ENCODE results near the gene FEM1B. TPM values are rescaled to one million over a fixed set of nuclear protein-coding genes. Genes with fewer than 3 reads are reported as not detected.

The FEM1B gene
- total RNA-seq, 1 experiment from 2014 or later: 47.5 TPM

GRCh38 chr15:68316061-68316804 is 38.7 kb downstream of the FEM1B start:
- no peaks in the 10 kb centered on the region for H3K4me1 ChIP-seq (ENCODE audit: low read length)
- no peak overlapping the region for H3K9ac ChIP-seq (ENCODE audit: low read length)
- H3K9me2 ChIP-seq (replicated peaks; ENCODE audit: insufficient read depth, low read length): no peaks in the 10 kb centered on the region
- H3K27me3 ChIP-seq (ENCODE audit: low read length): no peaks in the 10 kb centered on the region
- H3K27ac ChIP-seq (ENCODE audit: low read length): no peak overlapping the region
- DNase-seq: no peak
- H3K36me3 ChIP-seq (ENCODE audit: insufficient read depth, low read length): no peaks in the 10 kb centered on the region
- H3K4me2 ChIP-seq (ENCODE audit: low read depth, low read length, poor library complexity, severe bottlenecking): no peak overlapping the region
- no peaks in the 10 kb centered on the region for H3K9me3 ChIP-seq (ENCODE audit: low read length)
- H2AFZ ChIP-seq (ENCODE audit: low read length): no peak overlapping the region
- H3K4me3 ChIP-seq (ENCODE audit: low read length): no peak overlapping the region
- peaks cover 4% of the 10 kb centered on the region; the same call in 1 of the 2 replicates for H4K20me1 ChIP-seq (ENCODE audit: insufficient read depth, low read depth, low read length)
- no peaks in the 10 kb centered on the region for H3K79me2 ChIP-seq (ENCODE audit: low read length)

GRCh38 chr15:68317281-68318007 is 39.9 kb downstream of the FEM1B start:
- DNase-seq: no peak
- peaks cover 4% of the 10 kb centered on the region; the same call in 1 of the 2 replicates for H4K20me1 ChIP-seq (ENCODE audit: insufficient read depth, low read depth, low read length)
- H3K4me1 ChIP-seq (ENCODE audit: low read length): no peaks in the 10 kb centered on the region

DNA sequence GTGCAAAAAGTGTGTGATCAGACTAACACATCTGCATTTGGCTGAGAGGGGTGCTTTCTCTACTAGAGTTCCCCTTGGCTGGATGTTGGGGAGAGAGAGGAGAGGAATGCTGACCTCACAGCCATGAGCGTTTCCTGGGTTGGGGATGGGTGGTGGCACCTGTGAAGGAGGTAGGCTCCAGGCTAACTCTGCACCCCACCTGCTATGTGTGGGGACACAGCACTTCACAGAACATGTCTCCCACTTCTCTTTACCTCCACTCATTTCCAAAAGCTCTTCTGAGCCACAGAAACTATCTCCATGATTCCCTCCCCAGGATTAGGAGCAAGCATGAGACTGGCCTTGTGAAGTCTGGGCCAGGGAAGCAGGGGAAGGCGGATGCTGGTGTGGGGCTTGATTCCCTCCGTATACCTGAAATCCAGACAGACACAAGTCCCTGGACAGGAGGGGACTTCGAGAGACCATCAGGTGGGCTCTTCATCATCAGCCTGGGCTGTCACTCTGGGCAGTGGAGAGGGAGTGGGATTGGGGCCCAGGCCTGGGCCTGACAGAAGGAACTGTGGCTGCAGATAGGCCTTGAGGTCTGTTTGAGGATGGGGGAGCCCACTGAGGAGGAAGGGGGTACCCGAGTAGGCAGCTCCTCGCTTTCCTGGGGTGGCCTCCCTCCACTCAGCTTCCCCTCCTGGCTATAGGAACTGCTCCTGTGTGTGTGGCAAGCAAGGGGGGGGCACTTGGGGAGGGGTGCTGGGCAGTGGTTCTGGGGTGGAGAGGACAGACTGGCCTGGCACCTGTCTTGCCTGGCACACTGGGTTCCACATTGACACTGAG is 40.7 kb downstream of the FEM1B start:
- H3K27me3 ChIP-seq (ENCODE audit: low read length): no peaks in the 10 kb centered on the region
- no peak overlapping the region for H3K4me2 ChIP-seq (ENCODE audit: low read depth, low read length, poor library complexity, severe bottlenecking)
- H3K36me3 ChIP-seq (ENCODE audit: insufficient read depth, low read length): no peaks in the 10 kb centered on the region
- no peaks in the 10 kb centered on the region for H3K9me3 ChIP-seq (ENCODE audit: low read length)
- no peak overlapping the region for H3K4me3 ChIP-seq (ENCODE audit: low read length)
- no peaks in the 10 kb centered on the region for H3K9me2 ChIP-seq (replicated peaks; ENCODE audit: insufficient read depth, low read length)
- no peak overlapping the region for H3K27ac ChIP-seq (ENCODE audit: low read length)
- no peak for DNase-seq
- H4K20me1 ChIP-seq (ENCODE audit: insufficient read depth, low read depth, low read length): peaks cover 4% of the 10 kb centered on the region; the same call in 1 of the 2 replicates
- H3K4me1 ChIP-seq (ENCODE audit: low read length): no peaks in the 10 kb centered on the region
- H3K9ac ChIP-seq (ENCODE audit: low read length): no peak overlapping the region
- no peaks in the 10 kb centered on the region for H3K79me2 ChIP-seq (ENCODE audit: low read length)
- H2AFZ ChIP-seq (ENCODE audit: low read length): no peak overlapping the region

More at GRCh38 chr15:68317281-68318007, 39.9 kb downstream of the FEM1B start:
- Histone ChIP-seq H3K9ac (ENCODE audit: low read length) (no peak overlapping the region), H3K27ac (ENCODE audit: low read length) (no peak overlapping the region), H3K79me2 (ENCODE audit: low read length) (no peaks in the 10 kb centered on the region), H3K9me3 (ENCODE audit: low read length) (no peaks in the 10 kb centered on the region), H3K27me3 (ENCODE audit: low read length) (no peaks in the 10 kb centered on the region), H3K9me2 (replicated peaks; ENCODE audit: insufficient read depth, low read length) (no peaks in the 10 kb centered on the region), H3K36me3 (ENCODE audit: insufficient read depth, low read length) (no peaks in the 10 kb centered on the region), H3K4me3 (ENCODE audit: low read length) (no peak overlapping the region), H3K4me2 (ENCODE audit: low read depth, low read length, poor library complexity, severe bottlenecking) (no peak overlapping the region), H2AFZ (ENCODE audit: low read length) (no peak overlapping the region)

GRCh38 chr15:68318931-68319909 is 41.7 kb downstream of the FEM1B start:
- Histone ChIP-seq H3K79me2 (ENCODE audit: low read length) (no peaks in the 10 kb centered on the region), H4K20me1 (ENCODE audit: insufficient read depth, low read depth, low read length) (peaks cover 4% of the 10 kb centered on the region; the same call in 1 of the 2 replicates), H3K9ac (ENCODE audit: low read length) (no peak overlapping the region), H3K4me1 (ENCODE audit: low read length) (no peaks in the 10 kb centered on the region), H3K9me2 (replicated peaks; ENCODE audit: insufficient read depth, low read length) (no peaks in the 10 kb centered on the region), H2AFZ (ENCODE audit: low read length) (no peak overlapping the region), H3K36me3 (ENCODE audit: insufficient read depth, low read length) (no peaks in the 10 kb centered on the region), H3K4me3 (ENCODE audit: low read length) (no peak overlapping the region), H3K9me3 (ENCODE audit: low read length) (no peaks in the 10 kb centered on the region), H3K27me3 (ENCODE audit: low read length) (no peaks in the 10 kb centered on the region), H3K27ac (ENCODE audit: low read length) (no peak overlapping the region), H3K4me2 (ENCODE audit: low read depth, low read length, poor library complexity, severe bottlenecking) (no peak overlapping the region)
- no peak for DNase-seq

DNA sequence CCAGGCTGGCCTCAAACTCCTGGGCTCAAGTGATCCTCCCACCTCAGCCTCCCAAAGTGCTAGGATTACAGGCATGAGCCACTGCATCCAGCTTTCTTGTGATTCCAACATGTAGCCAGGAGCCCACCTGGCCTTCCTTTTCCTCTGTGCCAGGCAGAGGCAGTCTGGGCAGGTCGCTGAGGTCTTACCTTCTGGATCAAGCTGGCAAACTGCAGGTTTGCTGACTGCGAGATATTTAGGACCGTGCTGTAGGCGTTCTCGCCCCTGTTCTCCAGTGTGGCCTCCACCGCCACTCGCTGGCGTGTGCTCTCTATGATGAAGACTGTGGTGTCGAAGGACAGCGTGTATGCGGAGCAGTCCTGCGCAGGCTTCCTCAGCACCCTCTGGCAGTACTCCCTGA is 42.5 kb downstream of the FEM1B start:
- Histone ChIP-seq H3K27me3 (ENCODE audit: low read length) (no peaks in the 10 kb centered on the region), H3K79me2 (ENCODE audit: low read length) (no peaks in the 10 kb centered on the region), H3K9me3 (ENCODE audit: low read length) (no peaks in the 10 kb centered on the region), H3K4me1 (ENCODE audit: low read length) (no peaks in the 10 kb centered on the region), H3K4me2 (ENCODE audit: low read depth, low read length, poor library complexity, severe bottlenecking) (no peak overlapping the region), H3K27ac (ENCODE audit: low read length) (no peak overlapping the region), H3K36me3 (ENCODE audit: insufficient read depth, low read length) (no peaks in the 10 kb centered on the region), H3K4me3 (ENCODE audit: low read length) (no peak overlapping the region), H3K9ac (ENCODE audit: low read length) (no peak overlapping the region), H3K9me2 (replicated peaks; ENCODE audit: insufficient read depth, low read length) (no peaks in the 10 kb centered on the region), H2AFZ (ENCODE audit: low read length) (no peak overlapping the region), H4K20me1 (ENCODE audit: insufficient read depth, low read depth, low read length) (peaks cover 4% of the 10 kb centered on the region; the same call in 1 of the 2 replicates)
- DNase-seq: no peak

GRCh38 chr15:68321229-68321628 is 43.7 kb downstream of the FEM1B start:
- Histone ChIP-seq H4K20me1 (ENCODE audit: insufficient read depth, low read depth, low read length) (no peaks in the 10 kb centered on the region), H3K4me3 (ENCODE audit: low read length) (no peak overlapping the region), H3K27me3 (ENCODE audit: low read length) (no peaks in the 10 kb centered on the region), H3K36me3 (ENCODE audit: insufficient read depth, low read length) (no peaks in the 10 kb centered on the region), H3K79me2 (ENCODE audit: low read length) (no peaks in the 10 kb centered on the region), H3K4me1 (ENCODE audit: low read length) (no peaks in the 10 kb centered on the region), H2AFZ (ENCODE audit: low read length) (no peak overlapping the region), H3K9ac (ENCODE audit: low read length) (no peak overlapping the region), H3K9me3 (ENCODE audit: low read length) (no peaks in the 10 kb centered on the region), H3K9me2 (replicated peaks; ENCODE audit: insufficient read depth, low read length) (no peaks in the 10 kb centered on the region), H3K27ac (ENCODE audit: low read length) (no peak overlapping the region), H3K4me2 (ENCODE audit: low read depth, low read length, poor library complexity, severe bottlenecking) (no peak overlapping the region)
- DNase-seq: no peak

GRCh38 chr15:68322796-68323195 is 45.3 kb downstream of the FEM1B start:
- Histone ChIP-seq H3K27ac (ENCODE audit: low read length) (no peak overlapping the region), H3K9ac (ENCODE audit: low read length) (no peak overlapping the region), H3K4me3 (ENCODE audit: low read length) (no peak overlapping the region), H3K4me2 (ENCODE audit: low read depth, low read length, poor library complexity, severe bottlenecking) (no peak overlapping the region), H3K36me3 (ENCODE audit: insufficient read depth, low read length) (no peaks in the 10 kb centered on the region), H3K4me1 (ENCODE audit: low read length) (no peaks in the 10 kb centered on the region), H3K27me3 (ENCODE audit: low read length) (no peaks in the 10 kb centered on the region), H3K79me2 (ENCODE audit: low read length) (no peaks in the 10 kb centered on the region), H3K9me2 (replicated peaks; ENCODE audit: insufficient read depth, low read length) (no peaks in the 10 kb centered on the region), H4K20me1 (ENCODE audit: insufficient read depth, low read depth, low read length) (no peaks in the 10 kb centered on the region), H2AFZ (ENCODE audit: low read length) (no peak overlapping the region), H3K9me3 (ENCODE audit: low read length) (no peaks in the 10 kb centered on the region)
- no peak for DNase-seq
